H9 (cell line): ENCODE measurements around the gene CAV2. TPM values are rescaled to one million over a fixed set of nuclear protein-coding genes. Genes with fewer than 3 reads are reported as not detected.

Source experiments
- DNase-seq: peaks from one replicate; pipeline ENCODE4 v3.0.0-alpha.2; 2017
- H2AFZ ChIP-seq: one replicate; pipeline ENCODE4 v1.6.1; 2013; ENCODE audit warnings: mild to moderate bottlenecking, low read length, control low read depth, moderate library complexity
- H2AK5ac ChIP-seq: 2 replicates; pipeline ENCODE4 v1.6.1; 2013; ENCODE audit warnings: low read length, control low read depth, mixed read lengths; ENCODE audit not compliant: insufficient read length
- H2BK120ac ChIP-seq: one replicate; pipeline ENCODE4 v1.6.1; 2013; ENCODE audit warnings: low read depth, mild to moderate bottlenecking, low read length, control low read depth, inconsistent platforms; ENCODE audit not compliant: poor library complexity, severe bottlenecking
- H2BK12ac ChIP-seq: 2 replicates; pipeline ENCODE4 v1.6.1; 2013; ENCODE audit warnings: low read length, control low read depth, mixed read lengths, low read depth; ENCODE audit not compliant: insufficient read length
- H2BK15ac ChIP-seq: 2 replicates; pipeline ENCODE4 v1.6.1; 2013; ENCODE audit warnings: low read depth, low read length, control low read depth
- H2BK20ac ChIP-seq: one replicate; pipeline ENCODE4 v1.6.1; 2013; ENCODE audit warnings: low read depth, mild to moderate bottlenecking, low read length, control low read depth, inconsistent platforms; ENCODE audit not compliant: poor library complexity, severe bottlenecking
- H2BK5ac ChIP-seq: 2 replicates; pipeline ENCODE4 v1.6.1; 2013; ENCODE audit warnings: low read length, control low read depth, mixed read lengths; ENCODE audit not compliant: insufficient read length
- H3K14ac ChIP-seq: 2 replicates; pipeline ENCODE4 v1.6.1; 2013; ENCODE audit warnings: low read length, control low read depth; ENCODE audit not compliant: insufficient read depth
- H3K18ac ChIP-seq: 2 replicates; pipeline ENCODE4 v1.6.1; 2013; ENCODE audit warnings: low read depth, mild to moderate bottlenecking, mixed read lengths, low read length, control low read depth; ENCODE audit not compliant: insufficient read length
- H3K23ac ChIP-seq: 2 replicates; pipeline ENCODE4 v1.6.1; 2013; ENCODE audit warnings: low read length, control low read depth, mixed read lengths, low read depth; ENCODE audit not compliant: insufficient read length
- H3K23me2 ChIP-seq: 2 replicates; pipeline ENCODE4 v1.6.1; 2013; ENCODE audit warnings: low read depth, mild to moderate bottlenecking, mixed read lengths, low read length, control low read depth; ENCODE audit not compliant: insufficient read length, poor library complexity, severe bottlenecking
- H3K27ac ChIP-seq: 2 replicates; pipeline ENCODE4 v1.5.1; 2013; ENCODE audit warnings: low read length, control low read depth, mixed read lengths, low read depth; ENCODE audit not compliant: insufficient read length
- H3K27me3 ChIP-seq: 2 replicates; pipeline ENCODE4 v1.6.1; 2013; ENCODE audit warnings: low read length, control low read depth, inconsistent platforms; ENCODE audit not compliant: insufficient read depth
- H3K4ac ChIP-seq: 2 replicates; pipeline ENCODE4 v1.6.1; 2013; ENCODE audit warnings: low read depth, mild to moderate bottlenecking, control low read depth, inconsistent platforms, low read length, moderate library complexity
- H3K4me1 ChIP-seq: 2 replicates; pipeline ENCODE4 v1.6.1; 2013; ENCODE audit warnings: low read length, control low read depth, inconsistent platforms; ENCODE audit not compliant: insufficient read depth
- H3K4me2 ChIP-seq: 2 replicates; pipeline ENCODE4 v1.6.1; 2013; ENCODE audit warnings: low read length, control low read depth, mixed read lengths; ENCODE audit not compliant: insufficient read length, insufficient read depth
- H3K56ac ChIP-seq: 2 replicates; pipeline ENCODE4 v1.6.1; 2013; ENCODE audit warnings: low read depth, mild to moderate bottlenecking, mixed read lengths, low read length, control low read depth; ENCODE audit not compliant: insufficient read length
- H3K79me1 ChIP-seq: 2 replicates; pipeline ENCODE4 v1.6.1; 2013; ENCODE audit warnings: low read depth, mild to moderate bottlenecking, moderate library complexity, low read length, control low read depth, inconsistent platforms; ENCODE audit not compliant: insufficient read depth, poor library complexity, severe bottlenecking
- H3K79me2 ChIP-seq: 2 replicates; pipeline ENCODE4 v1.6.1; 2013; ENCODE audit warnings: low read length, control low read depth, inconsistent platforms; ENCODE audit not compliant: insufficient read depth
- H3K9ac ChIP-seq: 2 replicates; pipeline ENCODE4 v1.6.1; 2013; ENCODE audit warnings: low read length, control low read depth, mixed read lengths; ENCODE audit not compliant: insufficient read length; ENCODE audit errors: extremely low read depth
- H3K9me3 ChIP-seq: one replicate; pipeline ENCODE4 v1.6.1; 2013; ENCODE audit warnings: low read depth, low read length, inconsistent platforms; ENCODE audit not compliant: control insufficient read depth
- H3T11ph ChIP-seq: one replicate; pipeline ENCODE4 v1.6.1; 2013; ENCODE audit warnings: mild to moderate bottlenecking, low read length, control low read depth, inconsistent platforms
- H4K20me1 ChIP-seq: one replicate; pipeline ENCODE4 v1.6.1; 2013; ENCODE audit not compliant: control insufficient read depth, insufficient read length, insufficient read depth
- H4K5ac ChIP-seq: 2 replicates; pipeline ENCODE4 v1.6.1; 2013; ENCODE audit warnings: low read depth, mild to moderate bottlenecking, mixed read lengths, low read length, control low read depth; ENCODE audit not compliant: insufficient read length
- H4K8ac ChIP-seq: replicated peaks from 2 replicates; pipeline ENCODE4 v1.6.1; 2013; ENCODE audit warnings: low read length, control low read depth, mixed read lengths, low read depth; ENCODE audit not compliant: insufficient read length
- H4K91ac ChIP-seq: 2 replicates; pipeline ENCODE4 v1.6.1; 2013; ENCODE audit warnings: low read depth, mild to moderate bottlenecking, moderate library complexity, mixed read lengths, low read length, control low read depth; ENCODE audit not compliant: insufficient read length
- H3K27ac Mint-ChIP-seq, 3 experiments: 2 replicates in 2 of 3; 3 replicates in 1 of 3; pipeline ENCODE4 v1.8.0; 2020 to 2021; ENCODE audit warnings: mixed read lengths in 3 of 3, mild to moderate bottlenecking in 1 of 3, moderate library complexity in 1 of 3
- H3K27me3 Mint-ChIP-seq: 2 replicates; pipeline ENCODE4 v1.8.0; 2021; ENCODE audit warnings: low read depth, mild to moderate bottlenecking, moderate library complexity, mixed read lengths
- H3K36me3 Mint-ChIP-seq, 3 experiments: 2 replicates in 2 of 3; 3 replicates in 1 of 3; pipeline ENCODE4 v1.8.0; 2020 to 2021; ENCODE audit warnings: low read depth in 3 of 3, mixed read lengths in 3 of 3; ENCODE audit not compliant: insufficient read depth in 1 of 3
- H3K4me1 Mint-ChIP-seq, 2 experiments: 2 replicates each; pipeline ENCODE4 v1.8.0; 2020; ENCODE audit warnings: mixed read lengths in 2 of 2
- H3K4me3 Mint-ChIP-seq, 2 experiments: 2 replicates in 1 of 2; 3 replicates in 1 of 2; pipeline ENCODE4 v1.8.0; 2020 to 2021; ENCODE audit warnings: mild to moderate bottlenecking in 2 of 2, mixed read lengths in 2 of 2, moderate library complexity in 1 of 2
- H3K9me3 Mint-ChIP-seq, 2 experiments: 2 replicates in 1 of 2; 3 replicates in 1 of 2; pipeline ENCODE4 v1.8.0; 2020; ENCODE audit warnings: mild to moderate bottlenecking in 2 of 2, mixed read lengths in 2 of 2, moderate library complexity in 1 of 2
- CTCF ChIP-seq: fragments of 200-600 bp; sonication (generic); conservative IDR thresholded peaks from 3 replicates; pipeline ENCODE4 v1.8.0; 2021; ENCODE audit warnings: antibody characterized with exemption, mild to moderate bottlenecking
- WGBS: extraction: QIAGEN DNeasy Blood & Tissue Kit; methylation state at CpG from one replicate; pipeline ENCODE4 v1.1.7; 2013; ENCODE audit warnings: missing lambda C conversion rate, low lambda C conversion rate, mixed read lengths; ENCODE audit not compliant: insufficient read length; ENCODE audit errors: extremely low coverage; 5-methylcytosine and 5-hydroxymethylcytosine counted together
- total RNA-seq: library from RNA; stranded (reverse); gene quantifications from 2 replicates; pipeline ENCODE4 v1.2.1, GENCODE V29; 2021

The CAV2 gene
- total RNA-seq, 1 experiment from 2014 or later, result 3.7 TPM

GRCh38 chr7:116524221-116524608, 24.7 kb downstream of the CAV2 start:
- Mint-ChIP-seq H3K27ac (no peak overlapping the region), H3K27me3 (peaks cover 19% of the 10 kb centered on the region), H3K9me3 (no peaks in the 10 kb centered on the region), H3K4me3 (peak overlapping the region; percentile 84 to 97), H3K4me1 (peaks cover 49 to 58% of the 10 kb centered on the region in 2 experiments), H3K36me3 (no peaks in the 10 kb centered on the region)
- H4K20me1 ChIP-seq, result no peaks in the 10 kb centered on the region
- H2BK120ac ChIP-seq, result no peak overlapping the region
- H2BK15ac ChIP-seq, result no peak overlapping the region
- no peak overlapping the region for H4K91ac ChIP-seq
- H3K79me1 ChIP-seq, result no peaks in the 10 kb centered on the region
- no peak overlapping the region for H3K14ac ChIP-seq
- no peak overlapping the region for H2BK5ac ChIP-seq
- no peaks in the 10 kb centered on the region for H3K79me2 ChIP-seq
- no peak overlapping the region for H3K23ac ChIP-seq
- H2AFZ ChIP-seq, result no peak overlapping the region
- peak overlapping the region; percentile 59 for H3K9ac ChIP-seq
- H3K4me2 ChIP-seq, result peak overlapping the region; percentile 90
- TF ChIP-seq CTCF, result no peak
- H2BK12ac ChIP-seq, result no peak overlapping the region
- DNase-seq, result no peak
- H2AK5ac ChIP-seq, result no peak overlapping the region
- no peak overlapping the region for H3K56ac ChIP-seq
- H4K5ac ChIP-seq, result no peak overlapping the region
- no peak overlapping the region for H3K4ac ChIP-seq
- H3K9me3 ChIP-seq, result no peaks in the 10 kb centered on the region
- H2BK20ac ChIP-seq, result no peak overlapping the region
- no CpG with 5 or more reads among the region's 10 CpGs for WGBS
- H3K27me3 ChIP-seq, result no peaks in the 10 kb centered on the region
- peaks cover 4% of the 10 kb centered on the region; the same call in 1 of the 2 replicates for H3K4me1 ChIP-seq
- no peak overlapping the region for H4K8ac ChIP-seq
- no peak overlapping the region for H3T11ph ChIP-seq
- no peak overlapping the region for H3K18ac ChIP-seq
- H3K23me2 ChIP-seq, result peaks cover 20% of the 10 kb centered on the region
- H3K27ac ChIP-seq, result no peak overlapping the region
